OCI-LY3 (cell line): ENCODE data around the gene MTHFD2L.

ENCODE experiments used
- H2AFZ ChIP-seq: fragments of 200-600, 300-600 bp; shearing (Covaris generic); 2 replicates; pipeline ENCODE4 v1.6.0; 2014; ENCODE audit warnings: antibody characterized with exemption, low read depth, low read length
- H3K27ac ChIP-seq: fragments of 200-600, 300-600 bp; sonication (generic); 2 replicates; pipeline ENCODE4 v1.5.1; 2014; ENCODE audit warnings: mild to moderate bottlenecking, low read length, moderate library complexity, mixed read lengths
- H3K27me3 ChIP-seq: fragments of 200-600, 300-600 bp; sonication (generic); 2 replicates; pipeline ENCODE4 v1.6.1; 2014; ENCODE audit warnings: low read depth, low read length, mixed read lengths
- H3K36me3 ChIP-seq: fragments of 200-600, 300-600 bp; sonication (generic); replicated peaks from 2 replicates; pipeline ENCODE3; 2014; ENCODE audit warnings: low read depth, low read length, mixed read lengths
- H3K4me1 ChIP-seq: fragments of 300-600, 200-600 bp; sonication (generic); 2 replicates; pipeline ENCODE4 v1.6.1; 2014; ENCODE audit warnings: low read length, mixed read lengths
- H3K4me2 ChIP-seq: fragments of 200-600, 300-600 bp; sonication (generic); 2 replicates; pipeline ENCODE4 v1.6.1; 2014; ENCODE audit warnings: low read length, mixed read lengths
- H3K4me3 ChIP-seq: fragments of 300-600, 200-600 bp; sonication (generic); 2 replicates; pipeline ENCODE4 v1.5.1; 2014; ENCODE audit warnings: antibody characterized with exemption, mild to moderate bottlenecking, low read length, moderate library complexity
- H3K79me2 ChIP-seq: fragments of 300-600, 200-600 bp; shearing (Covaris generic); 2 replicates; pipeline ENCODE4 v1.6.1; 2014; ENCODE audit warnings: mild to moderate bottlenecking, low read length, mixed read lengths
- H3K9ac ChIP-seq: fragments of 300-600, 200-600 bp; shearing (Covaris generic); 2 replicates; pipeline ENCODE4 v1.6.0; 2014; ENCODE audit warnings: mild to moderate bottlenecking, low read length, moderate library complexity
- H3K9me3 ChIP-seq: fragments of 200-600, 300-600 bp; shearing (Covaris generic); 2 replicates; pipeline ENCODE4 v1.6.1; 2014; ENCODE audit warnings: low read length, mixed read lengths; ENCODE audit not compliant: insufficient read depth
- H4K20me1 ChIP-seq: fragments of 200-600, 300-600 bp; sonication (generic); 2 replicates; pipeline ENCODE4 v1.6.1; 2016; ENCODE audit warnings: low read length, mixed read lengths; ENCODE audit not compliant: insufficient read depth
- EZH2phosphoT487 ChIP-seq: fragments of 200-600 bp; shearing (Covaris generic); IDR thresholded peaks from 2 replicates; pipeline ENCODE4 v1.6.1; 2018; ENCODE audit warnings: antibody characterized with exemption, mixed run types, low read depth
- TF ChIP-seq, protein P1 (sequence below): fragments of 200-600, 300-600 bp; sonication (generic); IDR thresholded peaks from 2 replicates; pipeline ENCODE4 v1.5.1; 2014; ENCODE audit warnings: antibody characterized with exemption, low read length, low read depth

MTHFD2L gene

DNA sequence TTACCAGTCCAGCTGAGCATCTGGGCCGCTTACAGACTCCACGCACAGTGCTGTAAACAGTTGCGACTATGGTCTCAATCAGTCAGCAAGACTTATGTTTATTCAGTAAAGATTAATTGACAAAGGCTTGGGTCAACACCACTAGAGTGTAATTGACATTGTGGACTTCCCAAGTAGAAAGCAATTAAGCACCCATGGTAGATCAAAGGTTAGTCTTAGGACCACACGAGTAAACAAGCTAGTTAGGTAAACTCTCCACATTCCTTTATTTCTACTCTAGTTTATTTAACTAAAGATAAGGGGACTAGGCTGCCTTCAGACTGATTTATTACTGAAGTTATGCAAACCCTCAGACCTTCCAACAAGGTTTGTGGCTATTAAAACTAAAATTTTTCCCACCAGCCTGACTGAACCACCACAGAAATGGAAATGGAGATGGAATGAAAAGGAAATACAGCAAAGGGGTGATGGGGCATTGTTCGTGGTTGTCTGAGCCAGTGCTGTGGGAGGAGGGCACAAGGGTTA is 44.2 kb downstream of the MTHFD2L start:
- Histone ChIP-seq H3K27ac (no peak overlapping the region), H3K4me1 (peaks cover 32% of the 10 kb centered on the region), H3K9ac (no peak overlapping the region), H3K4me2 (no peak overlapping the region), H3K79me2 (no peaks in the 10 kb centered on the region), H3K36me3 (no peaks in the 10 kb centered on the region), H2AFZ (no peak overlapping the region), H3K27me3 (no peaks in the 10 kb centered on the region), H4K20me1 (no peaks in the 10 kb centered on the region), H3K9me3 (no peaks in the 10 kb centered on the region), H3K4me3 (no peak overlapping the region)
- no peak for TF ChIP-seq EZH2phosphoT487
- TF ChIP-seq, protein P1, sequence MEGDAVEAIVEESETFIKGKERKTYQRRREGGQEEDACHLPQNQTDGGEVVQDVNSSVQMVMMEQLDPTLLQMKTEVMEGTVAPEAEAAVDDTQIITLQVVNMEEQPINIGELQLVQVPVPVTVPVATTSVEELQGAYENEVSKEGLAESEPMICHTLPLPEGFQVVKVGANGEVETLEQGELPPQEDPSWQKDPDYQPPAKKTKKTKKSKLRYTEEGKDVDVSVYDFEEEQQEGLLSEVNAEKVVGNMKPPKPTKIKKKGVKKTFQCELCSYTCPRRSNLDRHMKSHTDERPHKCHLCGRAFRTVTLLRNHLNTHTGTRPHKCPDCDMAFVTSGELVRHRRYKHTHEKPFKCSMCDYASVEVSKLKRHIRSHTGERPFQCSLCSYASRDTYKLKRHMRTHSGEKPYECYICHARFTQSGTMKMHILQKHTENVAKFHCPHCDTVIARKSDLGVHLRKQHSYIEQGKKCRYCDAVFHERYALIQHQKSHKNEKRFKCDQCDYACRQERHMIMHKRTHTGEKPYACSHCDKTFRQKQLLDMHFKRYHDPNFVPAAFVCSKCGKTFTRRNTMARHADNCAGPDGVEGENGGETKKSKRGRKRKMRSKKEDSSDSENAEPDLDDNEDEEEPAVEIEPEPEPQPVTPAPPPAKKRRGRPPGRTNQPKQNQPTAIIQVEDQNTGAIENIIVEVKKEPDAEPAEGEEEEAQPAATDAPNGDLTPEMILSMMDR, result no peak

DNA sequence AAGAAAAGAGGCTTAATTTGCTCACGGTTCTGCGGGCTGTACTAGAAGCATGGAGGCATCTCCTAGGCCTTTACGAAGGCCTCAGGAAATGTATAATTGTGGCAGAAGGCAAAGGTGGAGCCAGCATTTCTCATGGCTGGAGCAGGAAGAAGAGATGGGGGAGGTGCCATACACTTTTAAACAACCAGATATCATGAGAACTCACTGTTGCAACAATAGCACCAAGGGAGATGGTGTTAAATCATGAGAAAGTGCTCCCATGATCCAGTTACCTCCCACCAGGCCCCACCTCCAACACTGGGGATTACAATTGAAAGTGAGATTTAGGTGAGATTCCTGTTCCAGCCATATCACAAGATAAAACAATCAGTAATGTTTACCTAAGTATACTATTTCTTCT is 45.5 kb downstream of the MTHFD2L start:
- Histone ChIP-seq H3K27ac (no peak overlapping the region), H3K27me3 (no peaks in the 10 kb centered on the region), H3K36me3 (no peaks in the 10 kb centered on the region), H3K4me2 (no peak overlapping the region), H3K9ac (no peak overlapping the region), H4K20me1 (no peaks in the 10 kb centered on the region), H3K79me2 (no peaks in the 10 kb centered on the region), H2AFZ (no peak overlapping the region), H3K4me3 (no peak overlapping the region), H3K9me3 (no peaks in the 10 kb centered on the region), H3K4me1 (peaks cover 30% of the 10 kb centered on the region)
- TF ChIP-seq, protein P1, result no peak
- TF ChIP-seq EZH2phosphoT487, result no peak

DNA sequence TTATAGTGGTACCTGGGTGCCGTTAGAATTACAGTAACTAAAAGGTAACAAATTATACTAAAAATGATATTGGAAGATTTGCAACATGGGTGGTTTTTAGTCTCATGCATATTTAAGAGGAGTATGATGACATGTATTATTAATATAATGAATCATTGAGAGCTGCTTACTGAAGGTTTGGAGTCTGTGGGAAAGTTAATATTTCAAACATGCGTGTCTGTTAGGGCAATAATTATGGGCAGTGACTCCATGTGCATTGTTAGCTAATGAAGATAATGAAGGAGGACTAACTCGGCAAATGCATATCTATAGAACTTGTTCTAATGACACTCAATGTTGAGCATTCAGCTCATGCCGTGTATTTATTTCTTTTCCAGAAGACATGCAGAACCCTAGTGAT is 47.1 kb downstream of the MTHFD2L start:
- Histone ChIP-seq H3K4me2 (peak overlapping the region; percentile 86; the same call in 1 of the 2 replicates), H3K4me1 (peaks cover 30% of the 10 kb centered on the region), H3K36me3 (no peaks in the 10 kb centered on the region), H3K9me3 (no peaks in the 10 kb centered on the region), H4K20me1 (no peaks in the 10 kb centered on the region), H3K4me3 (no peak overlapping the region), H2AFZ (0 out of 2 replicates have a peak overlapping the region, but pooled peaks have one; percentile 75), H3K27me3 (no peaks in the 10 kb centered on the region), H3K79me2 (no peaks in the 10 kb centered on the region), H3K27ac (peak overlapping the region; percentile 96), H3K9ac (no peak overlapping the region)
- TF ChIP-seq, protein P1, result no peak
- TF ChIP-seq EZH2phosphoT487, result no peak

DNA sequence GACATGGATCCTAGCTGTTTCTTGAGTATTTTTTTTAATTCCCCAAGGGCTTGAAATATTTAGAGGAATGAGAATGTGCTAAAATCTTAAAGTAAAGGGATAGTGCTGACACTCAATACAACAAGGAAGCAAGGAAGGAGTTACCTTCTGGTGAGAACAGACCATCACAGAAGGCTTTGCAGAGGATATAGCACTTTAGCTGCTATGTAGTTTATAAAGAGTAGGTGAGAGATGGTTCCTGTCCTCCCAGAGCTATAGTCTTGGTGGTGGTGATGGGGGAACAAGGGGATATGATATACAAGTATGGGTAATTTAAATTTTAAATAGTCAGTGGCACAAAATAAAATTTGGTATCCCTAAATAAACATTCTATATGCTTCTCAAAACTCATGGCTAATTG is 47.6 kb downstream of the MTHFD2L start:
- no peaks in the 10 kb centered on the region for H3K79me2 ChIP-seq
- peaks cover 30% of the 10 kb centered on the region for H3K4me1 ChIP-seq
- H3K9ac ChIP-seq, result peak overlapping the region; percentile 72
- H3K27me3 ChIP-seq, result no peaks in the 10 kb centered on the region
- peak overlapping the region; percentile 75 for H2AFZ ChIP-seq
- no peaks in the 10 kb centered on the region for H3K36me3 ChIP-seq
- no peaks in the 10 kb centered on the region for H4K20me1 ChIP-seq
- no peaks in the 10 kb centered on the region for H3K9me3 ChIP-seq
- peak overlapping the region; percentile 86 for H3K4me2 ChIP-seq
- H3K27ac ChIP-seq, result peak overlapping the region; percentile 96
- no peak for TF ChIP-seq EZH2phosphoT487
- TF ChIP-seq, protein P1, result no peak
- H3K4me3 ChIP-seq, result peak overlapping the region; percentile 54; the same call in 1 of the 2 replicates
